IPS-NIHi7 (cell line): ENCODE data around the gene CYB5A.

Source experiments
- DNase-seq: peaks from one replicate; pipeline ENCODE4 v3.0.0; 2012; ENCODE audit warnings: mixed read lengths; ENCODE audit errors: extremely low spot score

Gene CYB5A

GRCh38 chr18:74248189-74248588 is 43.6 kb downstream of the CYB5A start:
- DNase-seq = no peak

GRCh38 chr18:74244554-74244953 is 47.2 kb downstream of the CYB5A start:
- DNase-seq = no peak

GRCh38 chr18:74243127-74243526 is 48.6 kb downstream of the CYB5A start:
- no peak for DNase-seq

GRCh38 chr18:74242438-74243096 is 49.2 kb downstream of the CYB5A start:
- peak; percentile 44 for DNase-seq

GRCh38 chr18:74241970-74242369 is 49.8 kb downstream of the CYB5A start:
- DNase-seq = no peak

- DNase-seq = no peak
Observed at GRCh38 chr18:74241426-74241825, 50.3 kb downstream of the CYB5A start.

- DNase-seq = no peak
Observed at GRCh38 chr18:74239567-74239966, 52.2 kb downstream of the CYB5A start.

GRCh38 chr18:74234326-74235171 is 57.2 kb downstream of the CYB5A start:
- no peak for DNase-seq

- no peak for DNase-seq
Observed at GRCh38 chr18:74233933-74234325, 57.8 kb downstream of the CYB5A start.

- no peak for DNase-seq
Observed at GRCh38 chr18:74230922-74231714, 60.6 kb downstream of the CYB5A start.

GRCh38 chr18:74229891-74230290 is 61.9 kb downstream of the CYB5A start:
- no peak for DNase-seq

- DNase-seq = no peak
Observed at GRCh38 chr18:74229005-74229404, 62.8 kb downstream of the CYB5A start.

GRCh38 chr18:74228312-74228711 is 63.5 kb downstream of the CYB5A start:
- DNase-seq = no peak

GRCh38 chr18:74226666-74227065 is 65.1 kb downstream of the CYB5A start:
- no peak for DNase-seq

GRCh38 chr18:74226156-74226555 is 65.6 kb downstream of the CYB5A start:
- no peak for DNase-seq

GRCh38 chr18:74225193-74225840 is 66.4 kb downstream of the CYB5A start:
- no peak for DNase-seq

- no peak for DNase-seq
Observed at GRCh38 chr18:74222710-74223494, 68.9 kb downstream of the CYB5A start.

GRCh38 chr18:74221081-74221480 is 70.7 kb downstream of the CYB5A start:
- DNase-seq = no peak

GRCh38 chr18:74219056-74219455 is 72.7 kb downstream of the CYB5A start:
- no peak for DNase-seq

- no peak for DNase-seq
Observed at GRCh38 chr18:74217476-74218143, 74.2 kb downstream of the CYB5A start.
